Measurements from ENCODE around the gene TMCC1.

DNA sequence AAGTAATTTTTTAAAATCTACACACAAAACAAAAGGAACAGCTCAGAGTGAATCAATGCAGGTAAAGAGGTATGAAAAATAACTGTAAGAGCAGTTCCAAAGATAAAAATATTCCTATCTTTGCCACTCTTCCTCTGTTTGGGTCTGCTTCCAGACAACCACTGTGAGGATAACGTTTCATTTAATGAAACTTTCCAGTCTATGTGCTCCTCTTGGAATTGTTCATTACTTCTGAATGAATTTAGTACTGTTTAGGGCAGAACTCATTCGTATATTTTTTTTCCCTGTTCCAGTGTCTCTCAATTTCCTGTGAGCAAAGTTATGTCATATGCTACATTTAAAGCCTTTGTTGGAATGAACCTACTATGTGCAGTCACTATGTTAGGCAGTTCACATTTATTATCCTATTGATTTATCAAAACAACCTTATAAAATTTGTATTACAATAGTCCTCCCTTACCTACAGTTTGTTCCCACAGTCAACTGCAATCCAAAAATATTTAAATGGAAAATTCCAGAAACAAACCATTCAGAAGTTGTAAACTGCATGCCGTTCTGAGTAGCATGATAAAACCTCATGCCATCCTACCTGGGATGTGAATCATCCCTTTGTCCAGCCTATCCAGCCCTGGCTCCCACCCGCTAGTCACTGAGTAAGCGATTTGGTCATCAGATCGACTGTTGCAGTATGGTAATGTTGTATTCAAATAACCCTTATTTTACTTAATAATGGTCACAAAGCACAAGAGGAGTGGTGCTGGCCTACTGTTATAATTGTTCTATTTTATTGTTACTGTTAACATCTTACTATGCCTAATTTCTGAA lies 98.1 kb downstream of the TMCC1 start:
- TF ChIP-seq, protein P1, sequence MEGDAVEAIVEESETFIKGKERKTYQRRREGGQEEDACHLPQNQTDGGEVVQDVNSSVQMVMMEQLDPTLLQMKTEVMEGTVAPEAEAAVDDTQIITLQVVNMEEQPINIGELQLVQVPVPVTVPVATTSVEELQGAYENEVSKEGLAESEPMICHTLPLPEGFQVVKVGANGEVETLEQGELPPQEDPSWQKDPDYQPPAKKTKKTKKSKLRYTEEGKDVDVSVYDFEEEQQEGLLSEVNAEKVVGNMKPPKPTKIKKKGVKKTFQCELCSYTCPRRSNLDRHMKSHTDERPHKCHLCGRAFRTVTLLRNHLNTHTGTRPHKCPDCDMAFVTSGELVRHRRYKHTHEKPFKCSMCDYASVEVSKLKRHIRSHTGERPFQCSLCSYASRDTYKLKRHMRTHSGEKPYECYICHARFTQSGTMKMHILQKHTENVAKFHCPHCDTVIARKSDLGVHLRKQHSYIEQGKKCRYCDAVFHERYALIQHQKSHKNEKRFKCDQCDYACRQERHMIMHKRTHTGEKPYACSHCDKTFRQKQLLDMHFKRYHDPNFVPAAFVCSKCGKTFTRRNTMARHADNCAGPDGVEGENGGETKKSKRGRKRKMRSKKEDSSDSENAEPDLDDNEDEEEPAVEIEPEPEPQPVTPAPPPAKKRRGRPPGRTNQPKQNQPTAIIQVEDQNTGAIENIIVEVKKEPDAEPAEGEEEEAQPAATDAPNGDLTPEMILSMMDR (IDR thresholded peaks at IDR 0.05), result no peak
- TF ChIP-seq EP300 (IDR thresholded peaks at IDR 0.05) (no peak), POLR2AphosphoS5 (IDR thresholded peaks at IDR 0.05) (no peak)
